GM18502 (cell line): ENCODE results near the gene DNM3.

Source experiments
- ATAC-seq: cut with Tn5 transposase; IDR thresholded peaks from one replicate; pipeline ENCODE4 v1.9.1; 2021; ENCODE audit warnings: mild to moderate bottlenecking; ENCODE audit not compliant: unreplicated experiment, poor library complexity

DNM3 gene

GRCh38 chr1:172455451-172455850 lies 614.2 kb downstream of the DNM3 start:
- no peak for ATAC-seq

- no peak for ATAC-seq
These were observed 615.1 kb downstream of the DNM3 start for GRCh38 chr1:172456344-172456769.

GRCh38 chr1:172457479-172458130 lies 616.3 kb downstream of the DNM3 start:
- no peak for ATAC-seq

GRCh38 chr1:172460177-172460576 lies 618.9 kb downstream of the DNM3 start:
- no peak for ATAC-seq

GRCh38 chr1:172460887-172461315 lies 619.6 kb downstream of the DNM3 start:
- no peak for ATAC-seq
